ENCODE results near the gene LOX. TPM values are rescaled to one million over a fixed set of nuclear protein-coding genes. Genes with fewer than 3 reads are reported as not detected.

Gene LOX, protein sequence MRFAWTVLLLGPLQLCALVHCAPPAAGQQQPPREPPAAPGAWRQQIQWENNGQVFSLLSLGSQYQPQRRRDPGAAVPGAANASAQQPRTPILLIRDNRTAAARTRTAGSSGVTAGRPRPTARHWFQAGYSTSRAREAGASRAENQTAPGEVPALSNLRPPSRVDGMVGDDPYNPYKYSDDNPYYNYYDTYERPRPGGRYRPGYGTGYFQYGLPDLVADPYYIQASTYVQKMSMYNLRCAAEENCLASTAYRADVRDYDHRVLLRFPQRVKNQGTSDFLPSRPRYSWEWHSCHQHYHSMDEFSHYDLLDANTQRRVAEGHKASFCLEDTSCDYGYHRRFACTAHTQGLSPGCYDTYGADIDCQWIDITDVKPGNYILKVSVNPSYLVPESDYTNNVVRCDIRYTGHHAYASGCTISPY
- 10 to 100 TPM in 2 of 4 donors, 1 to 10 TPM in 2; 2.8 to 17.4 (median 11.9) TPM for total RNA-seq

DNA sequence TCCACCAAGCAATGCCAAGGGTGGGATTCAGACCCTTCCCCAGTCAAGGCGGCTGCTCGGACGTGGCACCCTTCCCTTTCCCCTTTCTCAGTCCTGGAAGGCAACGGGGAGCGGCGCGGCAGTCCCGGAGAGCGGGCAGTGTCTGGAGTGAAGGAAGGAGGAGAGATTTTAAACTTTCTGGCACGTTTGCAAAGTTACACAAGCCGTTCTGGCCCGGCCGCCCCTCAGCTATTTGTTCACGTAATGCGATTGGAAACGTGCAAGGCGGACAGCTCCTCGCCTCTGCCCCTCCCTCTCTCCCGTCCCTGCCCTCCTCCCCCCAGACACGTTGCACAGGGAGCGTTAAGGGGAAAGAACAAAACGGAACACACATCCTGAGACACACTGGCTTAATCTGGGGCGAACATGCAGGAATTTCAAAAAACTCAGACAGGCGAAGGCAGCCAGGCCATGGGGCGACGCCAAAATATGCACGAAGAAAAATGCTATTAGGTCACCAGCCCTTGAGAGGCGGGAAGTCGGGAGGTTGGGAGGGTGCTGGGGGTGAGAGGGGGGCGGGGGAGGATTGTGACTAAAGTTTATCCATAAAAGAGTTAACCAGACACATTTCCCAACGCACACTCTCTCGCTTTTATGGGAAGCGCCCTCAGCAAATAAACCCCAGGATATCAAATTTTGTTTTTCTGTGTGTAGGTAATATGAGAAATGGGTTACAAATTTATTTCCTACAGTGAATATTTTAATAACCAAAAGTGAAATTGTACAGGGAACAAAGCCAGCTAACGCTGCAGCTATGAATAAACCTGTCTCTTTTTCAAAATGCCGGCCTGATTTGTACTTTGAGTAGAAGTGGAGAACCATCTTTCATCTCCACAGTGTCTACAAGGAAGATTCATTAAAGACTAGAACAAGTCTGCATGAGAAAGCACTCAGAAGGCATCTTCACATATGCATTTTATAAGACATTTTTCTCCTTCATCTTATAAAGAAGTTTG is at the start of gene LOX:
TSS of gene LOX (minus strand) at position 144 of the 995 bp plus-strand sequence. CDS start 274 bp downstream, outside the sequence.
- Histone ChIP-seq H3K4me3 (peak within 1 kb of the TSS; percentile 51 to 71), H3K36me3 (peaks cover 0 to 9% of the 10 kb centered on the region in 2 donors), H3K4me1 (peaks cover 0 to 28% (median 0%) of the 10 kb centered on the region in 3 donors), H3K9me3 (no peaks in the 10 kb centered on the region), H3K27ac (peak within 1 kb of the TSS in 3 of 4 donors; percentile 77 to 84 (median 77)), H3K27me3 (no peaks in the 10 kb centered on the region)
- WGBS, 2 donors (ENCODE audit: low coverage in 1 of 2): 1 to 2% methylated on average over 10 to 18 of the region's 35 CpGs
- peak; percentile 90 for ATAC-seq
- TF ChIP-seq POLR2A (IDR thresholded peaks at IDR 0.05) (peak in 1 of 2 donors; percentile 15), POLR2AphosphoS5 (IDR thresholded peaks at IDR 0.05) (peak; percentile 49), EP300 (IDR thresholded peaks at IDR 0.05) (no peak)
- TF ChIP-seq, protein P1, sequence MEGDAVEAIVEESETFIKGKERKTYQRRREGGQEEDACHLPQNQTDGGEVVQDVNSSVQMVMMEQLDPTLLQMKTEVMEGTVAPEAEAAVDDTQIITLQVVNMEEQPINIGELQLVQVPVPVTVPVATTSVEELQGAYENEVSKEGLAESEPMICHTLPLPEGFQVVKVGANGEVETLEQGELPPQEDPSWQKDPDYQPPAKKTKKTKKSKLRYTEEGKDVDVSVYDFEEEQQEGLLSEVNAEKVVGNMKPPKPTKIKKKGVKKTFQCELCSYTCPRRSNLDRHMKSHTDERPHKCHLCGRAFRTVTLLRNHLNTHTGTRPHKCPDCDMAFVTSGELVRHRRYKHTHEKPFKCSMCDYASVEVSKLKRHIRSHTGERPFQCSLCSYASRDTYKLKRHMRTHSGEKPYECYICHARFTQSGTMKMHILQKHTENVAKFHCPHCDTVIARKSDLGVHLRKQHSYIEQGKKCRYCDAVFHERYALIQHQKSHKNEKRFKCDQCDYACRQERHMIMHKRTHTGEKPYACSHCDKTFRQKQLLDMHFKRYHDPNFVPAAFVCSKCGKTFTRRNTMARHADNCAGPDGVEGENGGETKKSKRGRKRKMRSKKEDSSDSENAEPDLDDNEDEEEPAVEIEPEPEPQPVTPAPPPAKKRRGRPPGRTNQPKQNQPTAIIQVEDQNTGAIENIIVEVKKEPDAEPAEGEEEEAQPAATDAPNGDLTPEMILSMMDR (IDR thresholded peaks at IDR 0.05): no peak

DNA sequence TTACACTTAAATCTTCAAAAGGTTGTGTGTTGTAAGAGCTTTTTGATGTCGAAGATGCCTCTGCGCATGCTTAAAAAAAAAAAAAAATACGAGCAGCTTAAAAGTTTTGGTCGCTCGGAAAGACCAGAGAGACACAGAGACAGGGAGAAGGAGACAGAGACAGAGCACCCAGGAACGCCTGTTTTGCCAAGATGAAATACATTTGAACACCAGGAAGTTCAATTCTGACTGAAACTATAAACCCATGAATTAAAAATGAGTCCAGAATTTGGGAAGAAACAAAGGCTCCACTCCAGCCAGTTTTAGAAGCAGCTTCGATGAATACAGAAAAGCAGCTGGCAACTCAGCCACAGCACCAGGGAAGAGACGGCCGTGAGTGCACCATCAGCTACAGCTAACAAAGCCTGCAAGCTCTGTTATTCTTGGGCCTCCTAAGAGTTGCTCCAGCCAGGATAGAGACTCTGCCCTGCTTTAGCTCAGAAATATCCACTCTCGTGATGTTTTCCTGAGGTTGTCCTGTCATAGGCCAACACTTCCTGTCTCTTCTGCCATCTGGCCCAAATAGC is 48.8 kb upstream of the LOX start:
- peak; percentile 46 for ATAC-seq
- H3K4me3 ChIP-seq: peak overlapping the region; percentile 12 to 19
- WGBS, 2 donors (ENCODE audit: low coverage in 1 of 2): 17 to 34% methylated on average over 5 to 10 of the region's 10 CpGs

DNA sequence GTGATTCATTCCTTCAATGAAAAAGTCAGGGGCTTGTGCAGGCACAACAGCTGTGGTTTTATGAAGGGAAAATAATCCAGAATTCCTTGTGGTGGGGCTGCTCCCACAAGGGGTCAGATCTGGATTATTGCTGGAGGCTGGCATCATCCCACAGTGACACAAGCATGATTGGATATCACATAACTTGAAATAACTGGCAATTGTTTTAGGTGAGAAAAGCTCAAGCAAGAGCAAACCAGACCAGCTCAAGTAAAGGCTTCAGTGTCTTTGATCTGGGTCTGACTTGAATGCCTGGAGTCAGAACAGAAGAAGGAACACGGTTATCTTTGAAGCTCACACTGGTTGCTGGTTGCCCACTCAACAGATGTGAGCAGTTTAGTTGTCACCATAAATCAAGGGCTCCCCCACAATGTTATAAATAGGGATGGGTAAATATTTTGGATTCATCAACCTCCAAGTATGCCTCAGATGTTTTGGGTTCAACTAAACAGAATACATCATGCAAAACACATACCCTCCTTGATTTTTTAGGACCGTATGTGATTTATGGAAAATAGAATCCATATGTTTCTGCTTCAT is 48.2 kb upstream of the LOX start:
- H3K36me3 ChIP-seq: no peaks in the 10 kb centered on the region
- ATAC-seq: no peak
- TF ChIP-seq POLR2A (IDR thresholded peaks at IDR 0.05): no peak
- TF ChIP-seq POLR2AphosphoS5 (IDR thresholded peaks at IDR 0.05): no peak
- no peak for TF ChIP-seq EP300 (IDR thresholded peaks at IDR 0.05)
- TF ChIP-seq, protein P1 (IDR thresholded peaks at IDR 0.05): no peak
- 9 to 43% methylated on average over 2 of the region's 2 CpGs for WGBS, 2 donors (ENCODE audit: low coverage in 1 of 2)
- no peak overlapping the region for H3K4me3 ChIP-seq
- H3K27ac ChIP-seq: peak overlapping the region; percentile 76 to 83 (median 80)
- H3K9me3 ChIP-seq: no peaks in the 10 kb centered on the region
- H3K4me1 ChIP-seq: peaks cover 4 to 33% (median 11%) of the 10 kb centered on the region in 3 donors
- no peaks in the 10 kb centered on the region for H3K27me3 ChIP-seq

More for the DNA sequence above, 48.8 kb upstream of the LOX start:
- H3K27ac ChIP-seq: peak overlapping the region; percentile 76 to 83 (median 80)
- H3K36me3 ChIP-seq: no peaks in the 10 kb centered on the region
- no peaks in the 10 kb centered on the region for H3K27me3 ChIP-seq
- no peaks in the 10 kb centered on the region for H3K9me3 ChIP-seq
- H3K4me1 ChIP-seq: peaks cover 4 to 33% (median 11%) of the 10 kb centered on the region in 3 donors
- no peak for TF ChIP-seq POLR2AphosphoS5 (IDR thresholded peaks at IDR 0.05)
- no peak for TF ChIP-seq POLR2A (IDR thresholded peaks at IDR 0.05)
- TF ChIP-seq EP300 (IDR thresholded peaks at IDR 0.05): no peak
- TF ChIP-seq, protein P1 (IDR thresholded peaks at IDR 0.05): no peak

DNA sequence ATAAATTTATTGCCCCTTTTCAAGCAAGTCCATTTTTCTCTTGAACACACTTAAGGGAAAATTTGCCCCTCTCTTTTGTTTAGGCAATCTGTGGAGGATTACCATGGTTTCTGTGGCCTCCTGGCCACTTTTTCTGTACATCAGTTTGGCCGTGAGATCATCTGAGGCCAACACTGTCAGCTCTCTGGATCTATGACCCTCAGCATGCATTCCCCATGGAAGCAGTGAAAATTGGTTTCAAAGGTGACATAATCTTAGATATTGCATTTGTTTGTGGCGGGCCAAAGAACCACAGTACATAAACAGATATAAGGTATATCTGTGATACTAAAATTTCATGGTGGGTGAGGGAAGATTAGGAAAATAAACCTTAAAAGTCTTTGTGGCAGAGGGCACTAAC is 46.7 kb upstream of the LOX start:
- no peak overlapping the region for H3K4me3 ChIP-seq
- no peaks in the 10 kb centered on the region for H3K27me3 ChIP-seq
- TF ChIP-seq EP300 (IDR thresholded peaks at IDR 0.05): no peak
- TF ChIP-seq POLR2A (IDR thresholded peaks at IDR 0.05): no peak
- TF ChIP-seq POLR2AphosphoS5 (IDR thresholded peaks at IDR 0.05): no peak
- no peaks in the 10 kb centered on the region for H3K9me3 ChIP-seq
- H3K4me1 ChIP-seq: peaks cover 4 to 29% (median 11%) of the 10 kb centered on the region in 3 donors
- no peaks in the 10 kb centered on the region for H3K36me3 ChIP-seq
- no peak for ATAC-seq
- no peak overlapping the region for H3K27ac ChIP-seq
- 96 to 100% methylated on average over 1 to 2 of the region's 2 CpGs for WGBS, 2 donors (ENCODE audit: low coverage in 1 of 2)

Data from gastroesophageal sphincter (tissue), 4 donors.